Breast epithelium (tissue), 3 donors: Measurements from ENCODE around the gene PM20D1.

ENCODE experiments used
- CTCF ChIP-seq, 3 donors: fragments of 450-650 bp; IDR thresholded peaks; one replicate each; pipeline ENCODE4 v1.5.1; 2016 to 2017; ENCODE audit warnings: antibody characterized with exemption in 3 of 3, mild to moderate bottlenecking in 3 of 3, moderate library complexity in 3 of 3
- POLR2A ChIP-seq: fragments of 450-650 bp; IDR thresholded peaks from one replicate; pipeline ENCODE4 v1.6.1; 2016; ENCODE audit warnings: antibody characterized with exemption, mild to moderate bottlenecking, moderate library complexity
- POLR2AphosphoS5 ChIP-seq, 3 donors: sonication (generic); formaldehyde crosslinking; IDR thresholded peaks; one replicate each; pipeline ENCODE4 v1.6.1; 2017; ENCODE audit warnings: antibody characterized with exemption in 3 of 3

DNA sequence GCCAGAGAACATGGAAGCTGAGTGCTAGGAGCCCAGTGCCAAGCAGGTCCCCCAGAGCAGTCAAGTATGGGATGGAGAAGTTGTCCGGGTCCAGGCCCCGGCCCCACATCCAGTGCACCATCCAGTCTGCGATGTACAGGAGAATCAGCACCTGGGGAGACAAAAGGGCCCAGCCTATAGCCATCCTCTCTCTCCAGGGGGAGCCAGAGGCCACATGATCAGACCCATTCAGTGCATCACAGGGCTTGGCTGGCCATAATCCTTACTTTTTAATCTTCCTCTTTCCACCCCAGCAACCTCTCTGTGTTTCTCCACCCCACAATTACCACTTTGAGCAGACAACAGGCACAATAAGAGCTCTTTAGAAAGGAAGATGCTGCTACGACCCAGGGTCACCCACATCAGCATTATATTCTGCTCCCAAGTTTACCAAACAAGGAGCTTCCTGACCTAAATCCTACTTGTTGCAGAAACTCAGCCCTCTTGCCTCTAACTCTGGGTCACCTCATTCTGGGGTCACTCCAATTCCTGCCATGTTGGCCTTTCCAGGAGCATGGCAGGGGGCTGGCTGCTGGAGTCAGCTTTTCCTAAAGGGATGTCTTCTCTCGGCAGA lies 58.3 kb downstream of the PM20D1 start:
- TF ChIP-seq CTCF (IDR thresholded peaks at IDR 0.05), result peak; percentile 33 to 66 (median 66)
- no peak for TF ChIP-seq POLR2AphosphoS5 (IDR thresholded peaks at IDR 0.05)
- TF ChIP-seq POLR2A, result no peak
